Mesenchymal stem cell (in vitro differentiated cells and primary cell): ENCODE data around the gene CMTR1.

Experiments used
- DNase-seq: peaks from one replicate; pipeline ENCODE4 v3.0.0-alpha.2; 2013
- H2AFZ ChIP-seq: one replicate; pipeline ENCODE4 v1.6.1; 2013; ENCODE audit warnings: low read depth, mild to moderate bottlenecking, control low read depth, inconsistent platforms, low read length, moderate library complexity
- H2AK5ac ChIP-seq: 2 replicates; pipeline ENCODE4 v1.6.1; 2013; ENCODE audit warnings: low read length, moderate library complexity, mild to moderate bottlenecking, inconsistent platforms; ENCODE audit not compliant: severe bottlenecking
- H2BK120ac ChIP-seq: one replicate; pipeline ENCODE4 v1.6.1; 2013; ENCODE audit warnings: low read depth, mild to moderate bottlenecking, inconsistent platforms, low read length, moderate library complexity
- H2BK12ac ChIP-seq, 2 experiments: one replicate each; pipeline ENCODE4 v1.6.1; 2013; ENCODE audit warnings: inconsistent platforms in 2 of 2, low read length in 2 of 2, mild to moderate bottlenecking in 2 of 2, moderate library complexity in 2 of 2, control low read depth in 1 of 2
- H2BK15ac ChIP-seq: one replicate; pipeline ENCODE4 v1.6.1; 2013; ENCODE audit warnings: mild to moderate bottlenecking, low read depth, inconsistent platforms; ENCODE audit not compliant: poor library complexity, severe bottlenecking
- H2BK5ac ChIP-seq: 2 replicates; pipeline ENCODE4 v1.6.1; 2013; ENCODE audit warnings: low read depth, mild to moderate bottlenecking, low read length, control low read depth, inconsistent platforms; ENCODE audit not compliant: poor library complexity, severe bottlenecking
- H3K14ac ChIP-seq, 2 experiments: one replicate each; pipeline ENCODE4 v1.6.1; 2013; ENCODE audit warnings: inconsistent platforms in 2 of 2, low read length in 2 of 2, control low read depth in 1 of 2, mild to moderate bottlenecking in 1 of 2, moderate library complexity in 1 of 2
- H3K18ac ChIP-seq, 2 experiments: one replicate each; pipeline ENCODE4 v1.6.1; 2013; ENCODE audit warnings: inconsistent platforms in 2 of 2, low read length in 2 of 2, control low read depth in 1 of 2, low read depth in 1 of 2, mild to moderate bottlenecking in 1 of 2
- H3K23ac ChIP-seq, 2 experiments: one replicate each; pipeline ENCODE4 v1.6.1; 2013; ENCODE audit warnings: inconsistent platforms in 2 of 2, low read length in 2 of 2, mild to moderate bottlenecking in 2 of 2, moderate library complexity in 2 of 2, control low read depth in 1 of 2
- H3K27ac ChIP-seq: 2 replicates; pipeline ENCODE4 v1.5.1; 2013; ENCODE audit warnings: mild to moderate bottlenecking, moderate library complexity, low read length, control low read depth, inconsistent platforms; ENCODE audit not compliant: poor library complexity, severe bottlenecking
- H3K27me3 ChIP-seq, 2 experiments: 2 replicates each; pipeline versions ENCODE4 v1.6.1 to v1.7.0; 2013; ENCODE audit warnings: low read length in 2 of 2, mild to moderate bottlenecking in 2 of 2, moderate library complexity in 2 of 2, control low read depth in 1 of 2, inconsistent platforms in 1 of 2; ENCODE audit not compliant: control insufficient read depth in 1 of 2, insufficient read depth in 1 of 2
- H3K36me3 ChIP-seq, 2 experiments: 2 replicates each; pipeline versions ENCODE4 v1.6.1 to v1.7.0; 2013; ENCODE audit warnings: low read length in 2 of 2, control low read depth in 1 of 2, inconsistent platforms in 1 of 2, low read depth in 1 of 2, mild to moderate bottlenecking in 1 of 2; ENCODE audit not compliant: insufficient read depth in 2 of 2, control insufficient read depth in 1 of 2
- H3K4ac ChIP-seq, 2 experiments: one replicate each; pipeline ENCODE4 v1.6.1; 2013; ENCODE audit warnings: inconsistent platforms in 2 of 2, low read length in 2 of 2, mild to moderate bottlenecking in 2 of 2, moderate library complexity in 2 of 2, control low read depth in 1 of 2, low read depth in 1 of 2
- H3K4me1 ChIP-seq: 2 replicates; pipeline ENCODE4 v1.6.1; 2013; ENCODE audit warnings: low read depth, low read length, control low read depth; ENCODE audit not compliant: control insufficient read depth, insufficient read depth
- H3K4me2 ChIP-seq: 2 replicates; pipeline ENCODE4 v1.6.1; 2013; ENCODE audit warnings: low read length, mild to moderate bottlenecking, inconsistent platforms; ENCODE audit not compliant: poor library complexity, severe bottlenecking
- H3K4me3 ChIP-seq, 2 experiments: 2 replicates each; pipeline versions ENCODE4 v1.5.1 to v1.7.0; 2013; ENCODE audit warnings: low read length in 2 of 2, mild to moderate bottlenecking in 2 of 2, control low read depth in 1 of 2, low read depth in 1 of 2; ENCODE audit not compliant: insufficient read depth in 1 of 2
- H3K79me1 ChIP-seq: replicated peaks from 2 replicates; pipeline ENCODE4 v1.6.1; 2013; ENCODE audit warnings: mild to moderate bottlenecking, control low read depth, low read length, inconsistent platforms; ENCODE audit not compliant: poor library complexity, severe bottlenecking
- H3K9ac ChIP-seq: 2 replicates; pipeline ENCODE4 v1.7.0; 2013; ENCODE audit warnings: mild to moderate bottlenecking, low read length, moderate library complexity
- H3K9me3 ChIP-seq: 2 replicates; pipeline ENCODE4 v1.7.0; 2013; ENCODE audit warnings: mild to moderate bottlenecking, low read length; ENCODE audit not compliant: control insufficient read depth
- H4K8ac ChIP-seq: one replicate; pipeline ENCODE4 v1.6.1; 2013; ENCODE audit warnings: inconsistent platforms, mild to moderate bottlenecking, low read length, moderate library complexity
- H4K91ac ChIP-seq: one replicate; pipeline ENCODE4 v1.6.1; 2013; ENCODE audit warnings: mild to moderate bottlenecking, low read length, inconsistent platforms
- WGBS: methylation state at CpG from one replicate; pipeline ENCODE4 v1.1.7; 2013; ENCODE audit warnings: mixed read lengths; 5-methylcytosine and 5-hydroxymethylcytosine counted together

Gene CMTR1

GRCh38 chr6:37524970-37525318 lies 91.9 kb downstream of the CMTR1 start:
- H3K14ac ChIP-seq: no peak overlapping the region
- H2BK12ac ChIP-seq: no peak overlapping the region
- no peak for DNase-seq
- no peak overlapping the region for H4K91ac ChIP-seq
- H3K36me3 ChIP-seq: no peaks in the 10 kb centered on the region
- H2BK120ac ChIP-seq: no peak overlapping the region
- no peak overlapping the region for H3K4me3 ChIP-seq
- H3K9me3 ChIP-seq: no peaks in the 10 kb centered on the region
- no peak overlapping the region for H2AFZ ChIP-seq
- no peak overlapping the region for H4K8ac ChIP-seq
- H3K4me1 ChIP-seq: peaks cover 2% of the 10 kb centered on the region
- no peak overlapping the region for H3K18ac ChIP-seq
- peaks cover 50 to 71% of the 10 kb centered on the region in 2 experiments for H3K27me3 ChIP-seq
- H3K9ac ChIP-seq: no peak overlapping the region
- H2AK5ac ChIP-seq: no peak overlapping the region
- H3K4me2 ChIP-seq: no peak overlapping the region
- no peak overlapping the region for H3K4ac ChIP-seq
- 71% methylated on average over 4 of the region's 4 CpGs for WGBS
- no peak overlapping the region for H3K27ac ChIP-seq
- no peak overlapping the region for H3K23ac ChIP-seq
- no peak overlapping the region for H2BK15ac ChIP-seq
- no peak overlapping the region for H2BK5ac ChIP-seq
- H3K79me1 ChIP-seq: no peaks in the 10 kb centered on the region

DNA sequence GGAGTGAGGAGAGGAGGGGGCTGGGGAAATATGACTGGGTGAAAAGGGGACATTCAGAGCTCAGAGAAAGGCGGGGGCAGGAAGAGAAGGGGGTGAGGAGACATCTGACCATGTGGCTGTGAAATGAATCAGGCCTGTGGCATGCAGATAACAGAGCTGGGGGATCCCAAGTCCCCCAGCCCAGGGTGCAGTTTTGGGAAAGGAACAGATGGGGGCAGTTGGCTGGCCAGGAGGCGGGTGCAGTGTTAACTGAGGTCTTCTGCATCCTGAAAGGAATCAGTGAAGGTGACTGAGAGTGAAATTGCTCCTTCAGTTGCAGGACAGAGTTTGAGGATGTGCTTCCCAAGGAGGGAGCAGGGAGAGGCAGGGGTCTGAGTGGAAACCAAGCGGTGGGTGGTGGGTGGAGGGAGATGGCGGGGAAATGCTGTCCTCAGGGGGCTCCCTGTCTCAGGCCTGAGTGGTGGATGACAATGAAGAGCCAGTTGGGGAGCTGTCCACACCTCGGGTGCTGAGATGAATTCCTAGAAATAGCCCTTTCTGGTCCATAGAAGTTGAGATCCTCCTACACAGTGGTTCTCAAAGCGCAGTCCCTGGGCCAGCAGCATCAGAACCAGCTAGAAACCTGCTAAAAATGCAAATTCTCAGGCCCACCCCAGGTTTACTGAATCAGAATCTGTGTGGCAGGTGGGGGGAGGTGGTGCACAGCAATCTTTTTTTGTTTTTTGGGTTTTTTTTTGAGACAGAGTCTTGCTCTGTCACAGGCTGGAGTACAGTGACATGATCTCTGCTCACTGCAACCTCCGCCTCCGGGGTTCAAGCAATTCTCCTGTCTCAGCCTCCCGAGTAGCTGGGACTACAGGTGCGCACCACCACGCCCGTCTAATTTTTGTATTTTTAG lies 92.7 kb downstream of the CMTR1 start:
- no peak overlapping the region for H3K18ac ChIP-seq
- H2AK5ac ChIP-seq: no peak overlapping the region
- no peak overlapping the region for H2BK120ac ChIP-seq
- H3K27ac ChIP-seq: no peak overlapping the region
- WGBS: 63% methylated on average over 11 of the region's 12 CpGs
- no peak overlapping the region for H4K8ac ChIP-seq
- H3K4me3 ChIP-seq: no peak overlapping the region
- peak; percentile 48 for DNase-seq
- H3K36me3 ChIP-seq: no peaks in the 10 kb centered on the region
- H3K4me2 ChIP-seq: no peak overlapping the region
- H2AFZ ChIP-seq: no peak overlapping the region
- no peaks in the 10 kb centered on the region for H3K9me3 ChIP-seq
- no peak overlapping the region for H3K23ac ChIP-seq
- peaks cover 56 to 75% of the 10 kb centered on the region in 2 experiments for H3K27me3 ChIP-seq
- H3K4me1 ChIP-seq: peaks cover 4% of the 10 kb centered on the region
- H3K14ac ChIP-seq: no peak overlapping the region
- no peak overlapping the region for H2BK5ac ChIP-seq
- no peak overlapping the region for H3K4ac ChIP-seq
- H3K9ac ChIP-seq: no peak overlapping the region
- no peaks in the 10 kb centered on the region for H3K79me1 ChIP-seq
- no peak overlapping the region for H2BK12ac ChIP-seq
- no peak overlapping the region for H2BK15ac ChIP-seq
- H4K91ac ChIP-seq: no peak overlapping the region

GRCh38 chr6:37528541-37528940 lies 95.5 kb downstream of the CMTR1 start:
- Histone ChIP-seq H3K4me2 (no peak overlapping the region), H3K4me3 (no peak overlapping the region), H3K4me1 (peaks cover 5% of the 10 kb centered on the region), H2BK5ac (no peak overlapping the region), H3K79me1 (no peaks in the 10 kb centered on the region), H3K18ac (no peak overlapping the region), H3K27me3 (peaks cover 64 to 81% of the 10 kb centered on the region in 2 experiments), H3K4ac (no peak overlapping the region), H2AK5ac (no peak overlapping the region), H3K9me3 (no peaks in the 10 kb centered on the region), H4K8ac (no peak overlapping the region), H3K36me3 (no peaks in the 10 kb centered on the region), H3K27ac (no peak overlapping the region), H4K91ac (no peak overlapping the region), H3K14ac (no peak overlapping the region), H2BK15ac (no peak overlapping the region), H2AFZ (no peak overlapping the region), H3K9ac (no peak overlapping the region), H2BK120ac (no peak overlapping the region), H3K23ac (no peak overlapping the region), H2BK12ac (no peak overlapping the region)
- 73% methylated on average over 7 of the region's 8 CpGs for WGBS
- DNase-seq: no peak

GRCh38 chr6:37530297-37530696 lies 97.3 kb downstream of the CMTR1 start:
- Histone ChIP-seq H3K27me3 (peaks cover 82 to 89% of the 10 kb centered on the region in 2 experiments), H4K8ac (no peak overlapping the region), H3K36me3 (no peaks in the 10 kb centered on the region), H3K4me1 (peaks cover 4% of the 10 kb centered on the region), H3K9ac (no peak overlapping the region), H3K9me3 (no peaks in the 10 kb centered on the region), H2BK12ac (no peak overlapping the region), H3K23ac (no peak overlapping the region), H3K79me1 (no peaks in the 10 kb centered on the region), H3K4me3 (no peak overlapping the region), H3K18ac (no peak overlapping the region), H3K4me2 (no peak overlapping the region), H4K91ac (no peak overlapping the region), H2BK15ac (no peak overlapping the region), H2BK120ac (no peak overlapping the region), H3K4ac (no peak overlapping the region), H2AFZ (no peak overlapping the region), H3K27ac (no peak overlapping the region), H2AK5ac (no peak overlapping the region), H3K14ac (no peak overlapping the region), H2BK5ac (no peak overlapping the region)
- 51% methylated on average over 5 of the region's 5 CpGs for WGBS
- no peak for DNase-seq
